ENCODE data around the gene C16orf92. TPM values are rescaled to one million over a fixed set of nuclear protein-coding genes. Genes with fewer than 3 reads are reported as not detected.

The C16orf92 gene
- total RNA-seq, 1 donor from 2014 or later, result not detected

DNA sequence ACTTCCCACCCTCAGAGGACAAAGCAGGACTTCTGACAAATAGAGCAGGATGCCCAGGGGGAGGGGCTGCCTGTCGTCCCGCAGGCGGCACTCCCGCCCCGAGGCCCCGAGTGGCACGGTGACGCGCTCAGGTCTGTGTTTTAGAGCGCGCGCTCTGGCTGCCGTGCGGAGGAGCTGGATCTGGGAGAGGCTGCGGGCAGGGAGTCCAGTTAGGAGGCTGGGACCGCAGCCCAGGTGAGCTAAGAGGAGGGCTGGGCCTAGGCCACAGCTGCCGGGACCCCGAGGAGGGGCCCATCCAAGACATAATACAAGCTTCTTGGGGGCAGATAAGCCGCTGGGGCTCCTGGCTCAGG lies 18.6 kb upstream of the C16orf92 start:
- Mint-ChIP-seq H3K4me1 (ENCODE audit: low read depth) (no peaks in the 10 kb centered on the region), H3K36me3 (ENCODE audit: insufficient read depth) (peaks cover 4% of the 10 kb centered on the region)
- DNase-seq (ENCODE audit: low spot score, unreplicated experiment), result no peak

DNA sequence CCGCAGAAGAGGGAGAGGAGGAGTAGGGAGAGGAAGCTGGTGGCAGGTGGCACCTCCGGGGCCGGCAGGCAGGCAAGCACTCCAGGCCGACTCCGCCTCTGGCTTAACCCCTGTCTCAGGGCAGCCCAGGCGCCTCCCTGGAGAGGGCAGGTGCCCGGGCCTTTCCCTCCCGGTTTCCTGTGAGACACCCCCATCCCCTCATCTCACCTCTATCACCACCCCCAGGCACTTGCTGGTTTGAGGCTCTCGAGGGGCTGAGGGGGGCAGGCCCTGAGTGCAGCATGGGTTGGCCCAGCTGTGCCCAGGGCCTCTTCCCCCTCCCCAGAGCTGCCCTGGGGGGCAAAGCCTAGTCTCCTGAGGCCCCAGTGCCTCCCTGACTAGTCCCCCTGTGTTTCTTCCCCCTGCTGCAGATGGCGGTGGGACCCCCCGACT lies 18.2 kb upstream of the C16orf92 start:
- H3K36me3 Mint-ChIP-seq (ENCODE audit: insufficient read depth), result peaks cover 4% of the 10 kb centered on the region
- no peaks in the 10 kb centered on the region for H3K9me3 Mint-ChIP-seq (ENCODE audit: low read depth)
- no peaks in the 10 kb centered on the region for H3K4me1 Mint-ChIP-seq (ENCODE audit: low read depth)
- no peak for TF ChIP-seq CTCF (IDR thresholded peaks at IDR 0.05; ENCODE audit: unreplicated experiment)
- no peak for DNase-seq (ENCODE audit: low spot score, unreplicated experiment)
- no peak overlapping the region for H3K27ac Mint-ChIP-seq
- peaks cover 21% of the 10 kb centered on the region for H3K27me3 Mint-ChIP-seq
- no peak overlapping the region for H3K4me3 Mint-ChIP-seq (ENCODE audit: low read depth)

More for the DNA sequence above, 18.6 kb upstream of the C16orf92 start:
- Mint-ChIP-seq H3K27me3 (peaks cover 18% of the 10 kb centered on the region), H3K9me3 (ENCODE audit: low read depth) (no peaks in the 10 kb centered on the region), H3K4me3 (ENCODE audit: low read depth) (no peak overlapping the region), H3K27ac (no peak overlapping the region)
- no peak for TF ChIP-seq CTCF (IDR thresholded peaks at IDR 0.05; ENCODE audit: unreplicated experiment)

DNA sequence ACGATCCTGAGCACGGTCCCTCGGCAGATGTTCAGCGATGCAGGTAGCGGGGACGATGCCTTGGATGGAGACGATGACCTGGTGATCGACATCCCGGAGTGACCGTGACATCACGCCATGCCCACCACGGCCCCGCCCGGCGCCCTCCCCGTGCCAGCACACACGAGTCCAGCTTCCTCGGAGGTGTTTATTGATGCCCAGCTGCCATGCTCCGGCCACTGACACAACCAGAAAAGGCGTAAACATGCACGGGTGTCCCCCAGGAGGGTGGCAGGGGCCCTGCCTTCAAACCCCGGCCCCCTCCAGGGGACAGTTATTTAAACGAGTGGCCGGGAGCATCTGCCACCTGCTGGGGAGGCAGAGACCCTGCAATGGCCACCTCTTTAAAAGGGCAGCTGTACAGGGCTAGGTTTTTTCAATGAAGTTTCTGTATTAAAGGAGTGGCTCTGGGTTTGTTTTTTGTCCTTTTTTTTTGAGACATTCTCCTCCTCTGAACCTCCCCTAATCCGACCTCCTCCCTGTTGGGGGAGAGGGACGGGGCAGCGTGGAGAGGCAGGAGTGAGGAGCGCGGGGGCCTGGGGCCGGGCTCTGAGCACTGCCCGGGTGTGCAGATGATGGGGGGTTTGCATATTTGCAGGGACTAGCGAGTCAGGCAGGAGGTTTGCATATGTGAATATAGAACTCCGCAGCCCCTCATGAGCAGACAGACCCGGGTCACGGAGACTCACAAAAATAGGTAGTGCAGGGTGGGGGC lies 17.5 kb upstream of the C16orf92 start:
- peaks cover 27% of the 10 kb centered on the region for H3K27me3 Mint-ChIP-seq
- no peak for DNase-seq (ENCODE audit: low spot score, unreplicated experiment)
- H3K9me3 Mint-ChIP-seq (ENCODE audit: low read depth), result no peaks in the 10 kb centered on the region
- H3K27ac Mint-ChIP-seq, result no peak overlapping the region
- no peak overlapping the region for H3K4me3 Mint-ChIP-seq (ENCODE audit: low read depth)
- peak; percentile 72 for TF ChIP-seq CTCF (IDR thresholded peaks at IDR 0.05; ENCODE audit: unreplicated experiment)
- H3K4me1 Mint-ChIP-seq (ENCODE audit: low read depth), result no peaks in the 10 kb centered on the region
- peaks cover 4% of the 10 kb centered on the region for H3K36me3 Mint-ChIP-seq (ENCODE audit: insufficient read depth)

DNA sequence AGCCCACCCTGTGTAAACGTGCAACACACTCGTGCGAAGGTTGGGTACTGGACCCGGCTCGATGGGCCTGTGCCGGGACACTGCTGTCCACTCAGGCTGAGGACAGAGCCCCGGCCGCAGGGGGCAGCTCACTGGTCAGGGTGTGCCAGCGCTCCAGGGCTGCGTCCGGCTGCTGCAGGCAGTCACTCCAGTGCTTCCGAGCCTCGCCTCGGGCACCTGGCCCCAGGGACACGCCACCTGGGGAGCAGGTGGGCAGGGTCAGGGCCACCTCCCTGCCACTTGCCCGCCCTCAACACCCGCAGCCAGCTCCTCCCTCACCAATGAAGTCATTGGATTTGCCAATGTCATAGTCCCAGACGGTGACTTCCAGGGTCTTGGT lies 16.9 kb upstream of the C16orf92 start:
- Mint-ChIP-seq H3K36me3 (ENCODE audit: insufficient read depth) (peaks cover 4% of the 10 kb centered on the region), H3K27me3 (peaks cover 28% of the 10 kb centered on the region), H3K9me3 (ENCODE audit: low read depth) (no peaks in the 10 kb centered on the region), H3K27ac (no peak overlapping the region), H3K4me1 (ENCODE audit: low read depth) (no peaks in the 10 kb centered on the region), H3K4me3 (ENCODE audit: low read depth) (no peak overlapping the region)
- TF ChIP-seq CTCF (IDR thresholded peaks at IDR 0.05; ENCODE audit: unreplicated experiment), result no peak
- DNase-seq (ENCODE audit: low spot score, unreplicated experiment), result no peak

GRCh38 chr16:30006659-30007377 lies 16.2 kb upstream of the C16orf92 start:
- Mint-ChIP-seq H3K4me1 (ENCODE audit: low read depth) (no peaks in the 10 kb centered on the region), H3K9me3 (ENCODE audit: low read depth) (no peaks in the 10 kb centered on the region), H3K36me3 (ENCODE audit: insufficient read depth) (peaks cover 4% of the 10 kb centered on the region)

More at GRCh38 chr16:30006659-30007377, 16.2 kb upstream of the C16orf92 start:
- TF ChIP-seq CTCF (IDR thresholded peaks at IDR 0.05; ENCODE audit: unreplicated experiment), result no peak
- no peak overlapping the region for H3K4me3 Mint-ChIP-seq (ENCODE audit: low read depth)
- no peak overlapping the region for H3K27ac Mint-ChIP-seq
- DNase-seq (ENCODE audit: low spot score, unreplicated experiment), result no peak
- peaks cover 30% of the 10 kb centered on the region for H3K27me3 Mint-ChIP-seq

Measured in progenitor cell of endocrine pancreas (in vitro differentiated cells).